Adipocyte (in vitro differentiated cells): ENCODE measurements around the gene ACAD10.
"Not testable (repeated sequence)": the region's sequence is repeated elsewhere in the genome, so short reads cannot be mapped to it uniquely, and the experiment has no call there.

Experiments used
- DNase-seq: peaks from one replicate; pipeline ENCODE4 v3.0.0-alpha.2; 2015; ENCODE audit warnings: low read depth
- H3K27me3 ChIP-seq: replicated peaks from 2 replicates; pipeline ENCODE4 v1.7.0; 2013; ENCODE audit warnings: mild to moderate bottlenecking, low read length, moderate library complexity; ENCODE audit not compliant: control insufficient read depth, insufficient read depth
- H3K36me3 ChIP-seq: 2 replicates; pipeline ENCODE4 v1.7.0; 2013; ENCODE audit warnings: low read length, mild to moderate bottlenecking, moderate library complexity; ENCODE audit not compliant: control insufficient read depth, insufficient read depth, severe bottlenecking
- H3K4me1 ChIP-seq: 2 replicates; pipeline ENCODE4 v1.7.0; 2013; ENCODE audit warnings: mild to moderate bottlenecking, low read length, moderate library complexity; ENCODE audit not compliant: control insufficient read depth, insufficient read depth
- H3K4me3 ChIP-seq: 2 replicates; pipeline ENCODE4 v1.7.0; 2013; ENCODE audit warnings: mild to moderate bottlenecking, low read length, moderate library complexity
- H3K9ac ChIP-seq: 2 replicates; pipeline ENCODE4 v1.7.0; 2013; ENCODE audit warnings: mild to moderate bottlenecking, low read length, moderate library complexity
- H3K9me3 ChIP-seq: 2 replicates; pipeline ENCODE4 v1.7.0; 2013; ENCODE audit warnings: mild to moderate bottlenecking, low read length, moderate library complexity; ENCODE audit not compliant: control insufficient read depth

Gene ACAD10

DNA sequence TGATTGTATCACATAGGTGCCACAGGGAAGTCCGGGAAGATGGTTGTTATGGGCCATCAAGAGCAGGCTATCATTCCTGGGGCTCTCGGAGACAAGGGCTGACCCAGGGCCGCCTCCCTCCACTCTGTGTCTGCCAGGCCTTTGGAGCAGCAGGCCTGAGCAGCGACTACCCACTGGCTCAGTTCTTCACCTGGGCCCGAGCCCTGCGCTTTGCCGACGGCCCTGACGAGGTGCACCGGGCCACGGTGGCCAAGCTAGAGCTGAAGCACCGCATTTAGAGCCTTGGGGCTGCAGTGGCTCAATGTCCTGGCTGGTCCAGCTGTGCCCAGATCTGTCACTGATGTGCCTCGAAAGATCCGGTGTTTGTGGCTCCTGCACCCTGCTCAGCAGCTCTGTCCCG is 70.3 kb downstream of the ACAD10 start:
- Histone ChIP-seq H3K9me3 (no peaks in the 10 kb centered on the region), H3K4me3 (no peak overlapping the region), H3K4me1 (peaks cover 19% of the 10 kb centered on the region), H3K9ac (no peak overlapping the region), H3K36me3 (peaks cover 5% of the 10 kb centered on the region), H3K27me3 (no peaks in the 10 kb centered on the region)
- no peak for DNase-seq

DNA sequence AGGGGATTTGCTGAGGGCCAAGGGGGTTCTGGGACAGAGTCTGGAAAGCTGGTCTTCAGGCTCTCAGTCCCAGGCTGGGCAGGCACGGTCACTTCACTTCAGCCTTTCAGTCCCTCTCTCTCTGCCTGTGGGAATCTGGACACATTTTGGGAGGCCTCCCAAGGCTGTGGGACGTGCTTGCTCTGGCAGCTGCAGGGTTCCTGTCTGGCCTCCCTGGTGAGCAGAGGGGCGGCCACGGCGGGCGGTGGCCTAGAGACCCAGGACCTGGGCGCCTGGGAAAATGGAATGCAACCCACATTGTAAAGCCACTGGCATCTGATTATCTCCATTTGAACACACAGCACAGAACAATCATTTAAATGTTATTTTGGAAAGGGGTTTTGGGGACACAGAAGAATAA is 70.8 kb downstream of the ACAD10 start:
- H3K9ac ChIP-seq, result no peak overlapping the region
- no peaks in the 10 kb centered on the region for H3K9me3 ChIP-seq
- H3K36me3 ChIP-seq, result peaks cover 5% of the 10 kb centered on the region
- H3K27me3 ChIP-seq, result peaks cover 3% of the 10 kb centered on the region
- no peak overlapping the region for H3K4me3 ChIP-seq
- DNase-seq, result no peak
- peaks cover 19% of the 10 kb centered on the region for H3K4me1 ChIP-seq

DNA sequence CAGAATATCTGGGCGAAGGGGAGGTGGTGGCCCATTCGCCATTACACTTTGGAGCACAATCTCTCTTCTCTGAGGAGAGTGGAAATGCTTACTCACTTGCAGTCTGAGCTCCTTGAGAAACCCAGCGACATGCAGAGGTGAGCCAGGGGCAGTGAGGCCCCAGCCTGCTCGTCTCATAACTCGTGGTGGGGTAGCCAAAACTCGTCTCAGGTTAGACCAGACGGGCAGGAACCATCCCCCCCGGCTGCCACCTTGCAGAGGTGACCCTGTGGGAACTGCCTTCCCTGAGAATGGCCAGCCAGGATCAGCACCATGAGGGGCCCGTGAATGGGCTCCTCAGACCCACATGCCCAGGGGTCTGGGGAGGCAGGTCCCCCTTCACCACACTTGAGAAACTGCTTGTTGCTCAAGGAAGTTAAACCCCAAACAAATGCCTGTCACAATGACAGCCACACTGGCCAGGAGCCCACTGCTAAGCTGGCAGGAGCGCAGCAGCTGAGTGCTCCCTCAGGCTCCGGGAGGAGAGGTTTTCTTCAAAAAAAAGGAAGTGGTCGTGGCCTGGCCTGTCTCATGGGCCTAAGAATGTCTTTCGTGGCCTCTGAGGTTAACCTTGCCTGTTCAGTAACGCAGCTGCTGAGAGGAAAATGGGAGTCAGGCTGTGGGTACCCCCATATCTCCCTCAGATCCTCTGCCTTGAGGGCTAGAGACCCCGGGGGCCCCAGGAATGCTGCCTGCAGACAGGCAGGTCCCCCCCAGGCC is 71.7 kb downstream of the ACAD10 start:
- no peak for DNase-seq
- Histone ChIP-seq H3K27me3 (peaks cover 7% of the 10 kb centered on the region), H3K9ac (no peak overlapping the region), H3K4me3 (no peak overlapping the region), H3K4me1 (peaks cover 19% of the 10 kb centered on the region), H3K36me3 (peaks cover 5% of the 10 kb centered on the region), H3K9me3 (no peaks in the 10 kb centered on the region)

DNA sequence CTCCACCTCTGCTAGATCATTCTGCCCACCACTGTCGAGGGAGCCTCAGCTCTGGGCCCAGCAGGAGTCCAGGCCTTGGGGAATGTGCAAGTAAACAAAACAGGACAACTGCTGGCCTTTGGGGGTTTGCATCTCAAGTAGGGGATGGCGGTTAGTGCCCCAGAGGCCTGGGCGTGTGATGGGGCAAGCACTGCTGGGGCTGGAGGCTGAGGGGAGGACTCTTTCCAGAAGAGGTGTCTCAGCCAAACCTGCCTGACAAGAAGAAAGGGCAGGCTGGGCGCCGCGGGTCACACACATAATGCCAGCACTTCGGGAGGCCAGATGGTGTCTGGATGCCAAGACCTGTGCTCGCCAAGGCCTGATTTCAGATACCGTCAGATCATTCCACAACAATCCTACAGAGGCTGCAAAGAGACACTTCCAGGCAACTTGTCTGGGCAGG is 72.3 kb downstream of the ACAD10 start:
- no peaks in the 10 kb centered on the region for H3K9me3 ChIP-seq
- H3K27me3 ChIP-seq, result peaks cover 12% of the 10 kb centered on the region
- no peak overlapping the region for H3K4me3 ChIP-seq
- H3K36me3 ChIP-seq, result peaks cover 5% of the 10 kb centered on the region
- H3K4me1 ChIP-seq, result peaks cover 19% of the 10 kb centered on the region
- no peak for DNase-seq
- no peak overlapping the region for H3K9ac ChIP-seq

DNA sequence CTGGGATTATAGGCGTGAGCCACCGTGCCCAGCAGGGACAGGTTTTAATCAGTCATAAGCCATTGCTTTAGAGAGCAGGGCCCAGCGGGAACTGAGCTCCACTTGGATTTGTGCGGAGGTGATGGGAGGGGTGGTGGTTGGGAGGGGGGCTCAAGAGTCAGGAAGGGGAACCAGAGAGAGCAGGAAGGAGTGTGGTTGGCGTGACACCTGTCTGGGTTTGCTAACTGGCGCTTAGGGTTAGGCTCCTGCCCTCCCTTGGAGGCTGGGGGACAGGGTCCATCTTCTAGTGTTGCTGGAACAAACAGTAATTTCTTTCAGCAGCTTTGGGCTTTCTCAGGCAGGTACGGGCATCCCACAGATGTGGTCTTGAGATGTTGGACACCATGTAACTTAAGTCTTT is 73.4 kb downstream of the ACAD10 start:
- H3K36me3 ChIP-seq, result peaks cover 5% of the 10 kb centered on the region

DNA sequence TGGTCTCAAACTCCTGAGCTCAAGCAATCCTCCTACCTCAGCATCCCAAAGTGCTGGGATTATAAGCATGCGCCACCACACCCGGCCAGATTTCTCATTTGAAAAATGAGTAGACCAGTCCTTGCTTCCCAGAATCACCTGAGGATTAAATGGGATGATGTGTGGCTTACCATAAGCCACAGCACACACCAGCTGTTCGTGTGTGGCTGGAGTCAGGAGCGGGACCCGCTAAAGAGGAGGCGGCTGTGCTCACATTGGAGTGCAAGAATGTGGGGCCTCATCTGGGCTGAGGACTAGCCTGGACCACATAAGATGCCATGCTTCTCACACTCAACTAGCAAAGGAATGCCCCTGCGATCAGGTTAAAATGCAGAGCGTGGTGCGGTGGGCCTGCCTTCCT is 74.1 kb downstream of the ACAD10 start:
- Histone ChIP-seq H3K27me3 (peaks cover 12% of the 10 kb centered on the region), H3K36me3 (peaks cover 5% of the 10 kb centered on the region), H3K9me3 (no peaks in the 10 kb centered on the region), H3K4me3 (no peak overlapping the region), H3K9ac (no peak overlapping the region), H3K4me1 (peaks cover 16% of the 10 kb centered on the region)
- no peak for DNase-seq

More for the DNA sequence above, 73.4 kb downstream of the ACAD10 start:
- H3K9ac ChIP-seq, result no peak overlapping the region
- peaks cover 12% of the 10 kb centered on the region for H3K27me3 ChIP-seq
- peaks cover 19% of the 10 kb centered on the region for H3K4me1 ChIP-seq
- no peak overlapping the region for H3K4me3 ChIP-seq
- no peak for DNase-seq
- H3K9me3 ChIP-seq, result no peaks in the 10 kb centered on the region

DNA sequence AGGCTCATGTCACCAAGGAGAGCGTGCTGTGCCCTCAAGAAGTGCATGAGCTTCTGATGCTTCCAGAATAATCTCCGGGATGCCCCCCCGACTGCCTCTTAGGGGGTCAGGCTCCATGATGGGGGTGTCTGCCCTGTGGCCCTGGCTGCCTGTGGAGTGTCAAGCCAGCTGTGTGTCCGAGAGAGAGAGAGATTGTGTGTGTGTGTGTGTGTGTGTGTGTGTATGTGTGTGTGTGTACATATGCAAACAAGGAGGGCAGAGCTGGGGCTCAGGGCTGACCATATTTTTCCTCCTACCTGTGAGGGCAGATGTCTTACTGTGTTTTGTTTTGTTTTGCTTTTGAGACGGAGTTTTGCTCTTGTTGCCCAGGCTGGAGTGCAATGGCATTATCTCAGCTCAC is 75.2 kb downstream of the ACAD10 start:
- H3K27me3 ChIP-seq, result peaks cover 15% of the 10 kb centered on the region
- H3K4me3 ChIP-seq, result no peak overlapping the region
- no peaks in the 10 kb centered on the region for H3K9me3 ChIP-seq
- peaks cover 16% of the 10 kb centered on the region for H3K4me1 ChIP-seq
- H3K36me3 ChIP-seq, result no peaks in the 10 kb centered on the region
- DNase-seq, result no peak
- no peak overlapping the region for H3K9ac ChIP-seq

DNA sequence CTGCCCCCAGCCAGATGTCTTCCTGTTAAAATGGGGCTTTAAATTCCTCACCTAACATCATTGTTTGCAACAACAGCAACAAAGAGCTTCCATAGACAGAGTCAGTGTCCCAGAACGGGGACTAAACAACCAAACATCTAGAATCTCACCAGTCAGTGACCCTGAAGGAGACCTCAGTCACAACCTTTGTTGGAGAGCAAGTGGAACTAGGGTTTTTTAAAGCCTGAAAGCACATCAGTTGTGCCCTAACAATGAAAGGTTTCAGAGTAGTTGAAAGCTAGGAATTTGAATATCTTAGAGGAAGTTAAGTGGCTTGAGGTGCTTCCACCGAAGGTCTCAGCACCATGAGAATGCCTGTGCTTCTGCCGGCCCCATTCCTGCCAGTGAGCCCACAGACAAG is 75.9 kb downstream of the ACAD10 start:
- Histone ChIP-seq H3K4me1 (peaks cover 16% of the 10 kb centered on the region), H3K36me3 (no peaks in the 10 kb centered on the region), H3K4me3 (no peak overlapping the region), H3K9me3 (no peaks in the 10 kb centered on the region), H3K27me3 (peaks cover 18% of the 10 kb centered on the region), H3K9ac (no peak overlapping the region)
- DNase-seq, result no peak

DNA sequence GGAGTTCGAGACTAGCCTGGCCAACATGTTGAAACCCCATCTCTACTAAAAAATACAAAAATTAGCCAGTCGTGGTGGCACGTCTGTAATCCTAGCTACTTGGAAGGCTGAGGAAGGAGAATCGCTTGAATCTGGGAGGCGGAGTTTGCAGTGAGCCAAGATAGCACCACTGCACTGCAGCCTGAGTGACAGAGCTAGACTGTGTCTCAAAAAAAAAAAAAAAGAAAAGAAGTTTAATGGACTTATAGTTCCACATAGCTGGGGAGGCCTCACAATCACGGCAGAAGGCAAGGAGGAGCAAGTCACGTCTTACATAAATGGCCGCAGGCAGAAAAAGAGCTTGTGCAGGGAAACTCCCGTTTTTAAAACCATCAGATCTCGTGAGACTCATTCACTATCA is 77.7 kb downstream of the ACAD10 start:
- DNase-seq, H3K36me3 ChIP-seq, H3K9me3 ChIP-seq, H3K9ac ChIP-seq, H3K4me3 ChIP-seq: not testable (repeated sequence)
- H3K4me1 ChIP-seq, result peaks cover 17% of the 10 kb centered on the region
- peaks cover 18% of the 10 kb centered on the region for H3K27me3 ChIP-seq

DNA sequence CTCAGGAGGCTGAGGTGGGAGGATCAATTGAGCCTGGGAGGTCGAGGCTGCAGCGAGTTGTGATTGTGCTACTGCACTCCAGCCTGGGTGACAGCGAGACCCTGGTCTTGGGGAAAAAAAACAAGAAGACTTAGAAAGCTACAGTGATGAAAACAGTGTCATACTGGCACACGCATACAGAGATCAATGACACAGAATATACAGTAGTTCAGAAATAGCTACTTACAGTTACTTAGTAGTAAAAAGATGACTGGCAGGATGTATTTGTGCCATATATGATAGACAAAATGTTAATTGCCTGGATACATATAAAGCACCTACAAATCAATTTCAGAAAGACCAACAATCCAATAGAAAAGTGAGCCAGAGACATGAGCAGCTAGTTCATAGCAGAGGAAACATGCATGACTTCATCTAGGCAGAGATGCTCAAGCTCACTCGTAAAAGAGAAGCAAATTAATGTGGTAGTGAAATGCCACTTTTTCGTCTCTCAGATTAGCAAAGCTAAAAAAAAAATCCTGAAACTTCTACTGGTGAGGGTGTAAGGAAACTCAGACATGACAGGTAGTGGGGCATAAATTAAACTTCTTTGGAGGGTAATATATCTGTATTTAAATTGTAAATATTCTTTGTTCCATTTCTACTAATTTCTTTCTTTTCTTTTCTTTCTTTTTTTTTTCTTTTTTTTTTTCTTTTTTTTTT is 78.4 kb downstream of the ACAD10 start:
- Histone ChIP-seq H3K4me1 (peaks cover 14% of the 10 kb centered on the region), H3K4me3 (no peak overlapping the region), H3K9me3 (no peaks in the 10 kb centered on the region), H3K36me3 (no peaks in the 10 kb centered on the region), H3K9ac (no peak overlapping the region), H3K27me3 (peaks cover 18% of the 10 kb centered on the region)
- no peak for DNase-seq

DNA sequence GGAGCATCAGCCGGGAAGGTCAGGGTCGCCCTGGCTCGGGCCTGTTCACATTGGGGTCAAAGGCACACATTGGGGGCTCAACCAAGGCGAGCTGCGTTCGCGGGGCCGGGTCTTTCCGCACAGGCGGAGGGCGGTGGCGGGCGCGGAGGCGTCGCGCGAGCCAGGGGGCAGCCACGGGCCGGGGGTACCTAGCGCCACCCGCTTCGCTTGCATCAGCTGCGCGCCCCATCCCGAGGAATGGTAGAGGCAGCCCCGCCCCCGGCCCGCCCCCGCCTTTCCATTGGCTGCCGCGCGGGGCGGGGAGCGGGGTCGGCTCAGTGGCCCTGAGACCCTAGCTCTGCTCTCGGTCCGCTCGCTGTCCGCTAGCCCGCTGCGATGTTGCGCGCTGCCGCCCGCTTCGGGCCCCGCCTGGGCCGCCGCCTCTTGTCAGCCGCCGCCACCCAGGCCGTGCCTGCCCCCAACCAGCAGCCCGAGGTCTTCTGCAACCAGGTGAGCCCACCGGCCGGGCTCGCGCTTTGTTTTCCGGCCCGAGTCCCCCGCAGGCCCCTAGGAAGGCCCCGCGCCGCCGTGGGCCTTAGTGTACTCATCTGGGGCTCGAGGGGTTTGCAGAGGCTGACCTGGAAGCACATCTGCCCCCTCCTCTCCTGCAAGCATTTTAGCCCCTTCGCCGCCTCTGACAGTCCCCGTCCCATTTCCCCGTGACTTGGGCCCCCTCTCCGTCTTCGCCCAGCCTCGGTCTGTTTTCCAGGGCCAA is 80.9 kb downstream of the ACAD10 start, which contains the start of gene ALDH2:
Gene ALDH2, plus strand, starts transcription at position 326 of the 754 bp plus-strand sequence. Its CDS starts 50 bp downstream, at position 376.
- H3K36me3 ChIP-seq, result no peaks in the 10 kb centered on the region
- H3K9me3 ChIP-seq, result no peaks in the 10 kb centered on the region
- H3K4me3 ChIP-seq, result peak within 1 kb of the TSS; percentile 93
- peak; percentile 81 for DNase-seq
- peaks cover 14% of the 10 kb centered on the region for H3K27me3 ChIP-seq
- H3K9ac ChIP-seq, result peak within 1 kb of the TSS; percentile 91
- peaks cover 14% of the 10 kb centered on the region for H3K4me1 ChIP-seq
